OCI-LY7 (cell line): ENCODE measurements around the gene OR4D2.

Source experiments
- CTCF ChIP-seq: fragments of 200-600 bp; sonication (generic); conservative IDR thresholded peaks from 2 replicates; pipeline ENCODE4 v1.5.1; 2014; ENCODE audit warnings: mild to moderate bottlenecking, antibody characterized with exemption, low read length, moderate library complexity, mixed read lengths
- EZH2phosphoT487 ChIP-seq: fragments of 200-600 bp; sonication (generic); IDR thresholded peaks from 2 replicates; pipeline ENCODE4 v1.6.1; 2018; ENCODE audit warnings: low read depth, borderline replicate concordance, mild to moderate bottlenecking, mixed run types, antibody characterized with exemption, low read length, moderate library complexity, mixed read lengths

- TF ChIP-seq CTCF (no peak), EZH2phosphoT487 (no peak)
Measured at GRCh38 chr17:58153671-58154070, 13.1 kb upstream of the OR4D2 start.
